ENCODE results near the gene MPND.

DNA sequence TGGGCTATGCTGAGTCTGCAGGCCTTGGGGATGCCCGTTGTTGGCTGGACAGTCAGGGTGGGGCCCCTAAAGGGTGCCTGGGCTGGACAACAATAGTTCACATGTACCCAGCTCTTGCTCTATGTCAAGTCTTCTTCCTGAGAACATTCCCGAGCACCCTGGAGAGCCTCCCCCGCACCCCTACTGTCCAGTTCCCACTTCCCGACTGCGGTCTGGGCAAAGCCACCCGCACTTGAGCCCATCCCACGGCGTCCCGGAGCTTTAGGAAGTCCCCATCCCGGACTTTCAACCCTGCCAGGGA, 1.1 kb upstream of the MPND start:
- TF ChIP-seq, protein P1, sequence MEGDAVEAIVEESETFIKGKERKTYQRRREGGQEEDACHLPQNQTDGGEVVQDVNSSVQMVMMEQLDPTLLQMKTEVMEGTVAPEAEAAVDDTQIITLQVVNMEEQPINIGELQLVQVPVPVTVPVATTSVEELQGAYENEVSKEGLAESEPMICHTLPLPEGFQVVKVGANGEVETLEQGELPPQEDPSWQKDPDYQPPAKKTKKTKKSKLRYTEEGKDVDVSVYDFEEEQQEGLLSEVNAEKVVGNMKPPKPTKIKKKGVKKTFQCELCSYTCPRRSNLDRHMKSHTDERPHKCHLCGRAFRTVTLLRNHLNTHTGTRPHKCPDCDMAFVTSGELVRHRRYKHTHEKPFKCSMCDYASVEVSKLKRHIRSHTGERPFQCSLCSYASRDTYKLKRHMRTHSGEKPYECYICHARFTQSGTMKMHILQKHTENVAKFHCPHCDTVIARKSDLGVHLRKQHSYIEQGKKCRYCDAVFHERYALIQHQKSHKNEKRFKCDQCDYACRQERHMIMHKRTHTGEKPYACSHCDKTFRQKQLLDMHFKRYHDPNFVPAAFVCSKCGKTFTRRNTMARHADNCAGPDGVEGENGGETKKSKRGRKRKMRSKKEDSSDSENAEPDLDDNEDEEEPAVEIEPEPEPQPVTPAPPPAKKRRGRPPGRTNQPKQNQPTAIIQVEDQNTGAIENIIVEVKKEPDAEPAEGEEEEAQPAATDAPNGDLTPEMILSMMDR (conservative IDR thresholded peaks at IDR 0.05; ENCODE audit: low read depth, low read length): no peak
- no peak for TF ChIP-seq EZH2 (IDR thresholded peaks at IDR 0.05; ENCODE audit: borderline replicate concordance, low read depth, low read length, poor library complexity, severe bottlenecking)

Measured in A673 (cell line).